PC-9 (cell line): ENCODE data around the gene KLC4.

Experiments used
- EZH2 ChIP-seq: fragments of 200-600 bp; sonication (generic); IDR thresholded peaks from 2 replicates; pipeline ENCODE4 v1.8.0; 2017; ENCODE audit warnings: antibody characterized with exemption, low read depth
- TF ChIP-seq, protein P1 (sequence below): fragments of 200-600 bp; sonication (generic); conservative IDR thresholded peaks from 2 replicates; pipeline ENCODE4 v1.6.1; 2017; ENCODE audit warnings: mixed run types, antibody characterized with exemption, mild to moderate bottlenecking, moderate library complexity

DNA sequence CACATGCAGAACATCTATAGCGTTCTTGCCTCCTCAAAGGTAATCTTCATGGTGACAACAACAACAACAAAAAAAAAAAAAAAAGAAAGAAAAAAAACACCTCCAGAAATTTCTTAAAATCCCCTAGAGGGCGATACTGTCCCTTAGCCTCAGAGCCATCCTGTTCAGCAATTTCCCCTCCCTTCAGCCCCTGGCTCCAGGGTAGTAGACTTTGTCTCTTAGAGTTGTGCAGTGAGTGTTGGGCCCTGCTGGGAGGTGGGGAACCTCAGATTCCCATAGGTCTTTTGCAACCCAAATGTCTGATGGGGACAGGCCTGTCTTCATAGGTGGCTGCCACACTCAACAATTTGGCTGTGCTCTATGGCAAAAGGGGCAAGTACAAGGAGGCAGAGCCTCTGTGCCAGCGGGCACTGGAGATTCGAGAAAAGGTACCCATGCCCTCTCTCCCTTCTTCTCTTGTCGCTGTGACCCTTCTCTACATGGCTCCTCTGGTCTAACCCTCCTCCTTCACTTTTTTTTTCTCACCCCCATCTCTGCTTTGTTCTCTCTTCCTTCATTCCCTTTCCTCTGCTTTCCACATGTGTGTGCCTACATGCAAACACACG is 10.7 kb downstream of the KLC4 start:
- TF ChIP-seq, protein P1, sequence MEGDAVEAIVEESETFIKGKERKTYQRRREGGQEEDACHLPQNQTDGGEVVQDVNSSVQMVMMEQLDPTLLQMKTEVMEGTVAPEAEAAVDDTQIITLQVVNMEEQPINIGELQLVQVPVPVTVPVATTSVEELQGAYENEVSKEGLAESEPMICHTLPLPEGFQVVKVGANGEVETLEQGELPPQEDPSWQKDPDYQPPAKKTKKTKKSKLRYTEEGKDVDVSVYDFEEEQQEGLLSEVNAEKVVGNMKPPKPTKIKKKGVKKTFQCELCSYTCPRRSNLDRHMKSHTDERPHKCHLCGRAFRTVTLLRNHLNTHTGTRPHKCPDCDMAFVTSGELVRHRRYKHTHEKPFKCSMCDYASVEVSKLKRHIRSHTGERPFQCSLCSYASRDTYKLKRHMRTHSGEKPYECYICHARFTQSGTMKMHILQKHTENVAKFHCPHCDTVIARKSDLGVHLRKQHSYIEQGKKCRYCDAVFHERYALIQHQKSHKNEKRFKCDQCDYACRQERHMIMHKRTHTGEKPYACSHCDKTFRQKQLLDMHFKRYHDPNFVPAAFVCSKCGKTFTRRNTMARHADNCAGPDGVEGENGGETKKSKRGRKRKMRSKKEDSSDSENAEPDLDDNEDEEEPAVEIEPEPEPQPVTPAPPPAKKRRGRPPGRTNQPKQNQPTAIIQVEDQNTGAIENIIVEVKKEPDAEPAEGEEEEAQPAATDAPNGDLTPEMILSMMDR = peak; percentile 81
- TF ChIP-seq EZH2 = no peak
